ENCODE measurements around the gene CNTN4. TPM values are rescaled to one million over a fixed set of nuclear protein-coding genes. Genes with fewer than 3 reads are reported as not detected.

Gene CNTN4
- total and polyA plus RNA-seq, 3 experiments from 2014 or later: not detected

- H3K4me1 Mint-ChIP-seq: no peaks in the 10 kb centered on the region
- CTCF ChIA-PET: no interaction called here
Observed at GRCh38 chr3:2677501-2677900, 578.8 kb downstream of the CNTN4 start.

GRCh38 chr3:2680236-2680635 is 581.6 kb downstream of the CNTN4 start:
- H3K4me3 Mint-ChIP-seq: no peak overlapping the region
- no peaks in the 10 kb centered on the region for H3K4me1 Mint-ChIP-seq
- Histone ChIP-seq H3K27me3 (ENCODE audit: insufficient read depth, low read length, poor library complexity, severe bottlenecking) (no peaks in the 10 kb centered on the region), H3K36me3 (ENCODE audit: insufficient read depth, low read length) (no peaks in the 10 kb centered on the region), H3K9me3 (ENCODE audit: low read length) (no peaks in the 10 kb centered on the region), H3K27ac (ENCODE audit: low read depth, low read length) (no peak overlapping the region), H3K4me1 (ENCODE audit: insufficient read depth, low read length) (no peaks in the 10 kb centered on the region), H3K4me3 (ENCODE audit: low read length) (no peak overlapping the region)
- H3K36me3 Mint-ChIP-seq: no peaks in the 10 kb centered on the region
- H3K27ac Mint-ChIP-seq: no peak overlapping the region
- CTCF ChIA-PET: no interaction called here
- POLR2A ChIA-PET: no interaction called here
- no peak for DNase-seq
- H3K27me3 Mint-ChIP-seq: no peaks in the 10 kb centered on the region
- no peaks in the 10 kb centered on the region for H3K9me3 Mint-ChIP-seq

More at GRCh38 chr3:2677501-2677900, 578.8 kb downstream of the CNTN4 start:
- no peaks in the 10 kb centered on the region for H3K4me1 ChIP-seq (ENCODE audit: insufficient read depth, low read length)
- no peaks in the 10 kb centered on the region for H3K27me3 ChIP-seq (ENCODE audit: insufficient read depth, low read length, poor library complexity, severe bottlenecking)
- H3K4me3 ChIP-seq (ENCODE audit: low read length): no peak overlapping the region
- no peak overlapping the region for H3K27ac ChIP-seq (ENCODE audit: low read depth, low read length)
- H3K9me3 ChIP-seq (ENCODE audit: low read length): no peaks in the 10 kb centered on the region
- Mint-ChIP-seq H3K36me3 (no peaks in the 10 kb centered on the region), H3K4me3 (no peak overlapping the region), H3K27me3 (no peaks in the 10 kb centered on the region), H3K9me3 (no peaks in the 10 kb centered on the region), H3K27ac (no peak overlapping the region)
- DNase-seq: no peak
- POLR2A ChIA-PET: no interaction called here
- no peaks in the 10 kb centered on the region for H3K36me3 ChIP-seq (ENCODE audit: insufficient read depth, low read length)

- no peak for DNase-seq
- ChIA-PET POLR2A (no interaction called here), CTCF (no interaction called here)
- Mint-ChIP-seq H3K9me3 (no peaks in the 10 kb centered on the region), H3K4me3 (no peak overlapping the region), H3K4me1 (no peaks in the 10 kb centered on the region), H3K36me3 (no peaks in the 10 kb centered on the region), H3K27ac (no peak overlapping the region), H3K27me3 (no peaks in the 10 kb centered on the region)
- no peak overlapping the region for H3K4me3 ChIP-seq (ENCODE audit: low read length)
- H3K36me3 ChIP-seq (ENCODE audit: insufficient read depth, low read length): no peaks in the 10 kb centered on the region
- H3K4me1 ChIP-seq (ENCODE audit: insufficient read depth, low read length): no peaks in the 10 kb centered on the region
- no peaks in the 10 kb centered on the region for H3K27me3 ChIP-seq (ENCODE audit: insufficient read depth, low read length, poor library complexity, severe bottlenecking)
- H3K9me3 ChIP-seq (ENCODE audit: low read length): no peaks in the 10 kb centered on the region
- no peak overlapping the region for H3K27ac ChIP-seq (ENCODE audit: low read depth, low read length)
Observed at GRCh38 chr3:2684046-2684445, 585.4 kb downstream of the CNTN4 start.

- no peak overlapping the region for H3K4me3 Mint-ChIP-seq
- no peaks in the 10 kb centered on the region for H3K9me3 Mint-ChIP-seq
- ChIA-PET CTCF (no interaction called here), POLR2A (no interaction called here)
- no peaks in the 10 kb centered on the region for H3K4me1 Mint-ChIP-seq
- H3K4me3 ChIP-seq (ENCODE audit: low read length): no peak overlapping the region
- H3K4me1 ChIP-seq (ENCODE audit: insufficient read depth, low read length): no peaks in the 10 kb centered on the region
- no peaks in the 10 kb centered on the region for H3K36me3 Mint-ChIP-seq
- H3K27ac Mint-ChIP-seq: no peak overlapping the region
- no peaks in the 10 kb centered on the region for H3K27me3 ChIP-seq (ENCODE audit: insufficient read depth, low read length, poor library complexity, severe bottlenecking)
- no peaks in the 10 kb centered on the region for H3K27me3 Mint-ChIP-seq
- no peak overlapping the region for H3K27ac ChIP-seq (ENCODE audit: low read depth, low read length)
- H3K9me3 ChIP-seq (ENCODE audit: low read length): no peaks in the 10 kb centered on the region
- DNase-seq: no peak
- H3K36me3 ChIP-seq (ENCODE audit: insufficient read depth, low read length): no peaks in the 10 kb centered on the region
Observed at GRCh38 chr3:2686816-2687502, 588.3 kb downstream of the CNTN4 start.

GRCh38 chr3:2697589-2697988 is 598.9 kb downstream of the CNTN4 start:
- Mint-ChIP-seq H3K4me3 (no peak overlapping the region), H3K27ac (no peak overlapping the region), H3K9me3 (no peaks in the 10 kb centered on the region), H3K4me1 (no peaks in the 10 kb centered on the region), H3K36me3 (no peaks in the 10 kb centered on the region), H3K27me3 (peaks cover 0 to 1% of the 10 kb centered on the region in 2 donors)
- Histone ChIP-seq H3K27ac (ENCODE audit: low read depth, low read length) (no peak overlapping the region), H3K4me1 (ENCODE audit: insufficient read depth, low read length) (no peaks in the 10 kb centered on the region), H3K4me3 (ENCODE audit: low read length) (no peak overlapping the region), H3K36me3 (ENCODE audit: insufficient read depth, low read length) (no peaks in the 10 kb centered on the region), H3K27me3 (ENCODE audit: insufficient read depth, low read length, poor library complexity, severe bottlenecking) (no peaks in the 10 kb centered on the region), H3K9me3 (ENCODE audit: low read length) (no peaks in the 10 kb centered on the region)
- DNase-seq: no peak
- CTCF ChIA-PET: no interaction called here
- POLR2A ChIA-PET: no interaction called here

GRCh38 chr3:2701471-2701870 is 602.8 kb downstream of the CNTN4 start:
- no peak overlapping the region for H3K4me3 ChIP-seq (ENCODE audit: low read length)
- Mint-ChIP-seq H3K36me3 (no peaks in the 10 kb centered on the region), H3K27ac (no peak overlapping the region), H3K27me3 (no peaks in the 10 kb centered on the region), H3K4me1 (no peaks in the 10 kb centered on the region), H3K9me3 (no peaks in the 10 kb centered on the region), H3K4me3 (no peak overlapping the region)
- no peaks in the 10 kb centered on the region for H3K4me1 ChIP-seq (ENCODE audit: insufficient read depth, low read length)
- ChIA-PET POLR2A (no interaction called here), CTCF (no interaction called here)
- H3K27me3 ChIP-seq (ENCODE audit: insufficient read depth, low read length, poor library complexity, severe bottlenecking): no peaks in the 10 kb centered on the region
- no peaks in the 10 kb centered on the region for H3K9me3 ChIP-seq (ENCODE audit: low read length)
- no peak overlapping the region for H3K27ac ChIP-seq (ENCODE audit: low read depth, low read length)
- no peak for DNase-seq
- H3K36me3 ChIP-seq (ENCODE audit: insufficient read depth, low read length): no peaks in the 10 kb centered on the region

- Histone ChIP-seq H3K4me3 (ENCODE audit: low read length) (no peak overlapping the region), H3K27me3 (ENCODE audit: insufficient read depth, low read length, poor library complexity, severe bottlenecking) (no peaks in the 10 kb centered on the region), H3K9me3 (ENCODE audit: low read length) (no peaks in the 10 kb centered on the region), H3K27ac (ENCODE audit: low read depth, low read length) (no peak overlapping the region), H3K4me1 (ENCODE audit: insufficient read depth, low read length) (no peaks in the 10 kb centered on the region), H3K36me3 (ENCODE audit: insufficient read depth, low read length) (no peaks in the 10 kb centered on the region)
- Mint-ChIP-seq H3K27me3 (no peaks in the 10 kb centered on the region), H3K27ac (no peak overlapping the region), H3K36me3 (no peaks in the 10 kb centered on the region), H3K4me3 (no peak overlapping the region), H3K9me3 (no peaks in the 10 kb centered on the region), H3K4me1 (no peaks in the 10 kb centered on the region)
- POLR2A ChIA-PET: no interaction called here
- no peak for DNase-seq
- CTCF ChIA-PET: no interaction called here
Observed at GRCh38 chr3:2706144-2706835, 607.6 kb downstream of the CNTN4 start.

- H3K36me3 Mint-ChIP-seq: no peaks in the 10 kb centered on the region
- no peaks in the 10 kb centered on the region for H3K4me1 Mint-ChIP-seq
- no peak overlapping the region for H3K4me3 Mint-ChIP-seq
- no peaks in the 10 kb centered on the region for H3K27me3 Mint-ChIP-seq
- H3K36me3 ChIP-seq (ENCODE audit: insufficient read depth, low read length): no peaks in the 10 kb centered on the region
- no peaks in the 10 kb centered on the region for H3K9me3 Mint-ChIP-seq
- no peak overlapping the region for H3K4me3 ChIP-seq (ENCODE audit: low read length)
- POLR2A ChIA-PET: no interaction called here
- CTCF ChIA-PET: no interaction called here
- DNase-seq: no peak
- no peaks in the 10 kb centered on the region for H3K27me3 ChIP-seq (ENCODE audit: insufficient read depth, low read length, poor library complexity, severe bottlenecking)
- no peak overlapping the region for H3K27ac Mint-ChIP-seq
- H3K4me1 ChIP-seq (ENCODE audit: insufficient read depth, low read length): no peaks in the 10 kb centered on the region
- H3K27ac ChIP-seq (ENCODE audit: low read depth, low read length): no peak overlapping the region
- H3K9me3 ChIP-seq (ENCODE audit: low read length): no peaks in the 10 kb centered on the region
Observed at GRCh38 chr3:2706836-2707210, 608.2 kb downstream of the CNTN4 start.

Measured in CD8-positive, alpha-beta memory T cell (primary cell).